ENCODE measurements around the gene DPCD.

Gene DPCD

DNA sequence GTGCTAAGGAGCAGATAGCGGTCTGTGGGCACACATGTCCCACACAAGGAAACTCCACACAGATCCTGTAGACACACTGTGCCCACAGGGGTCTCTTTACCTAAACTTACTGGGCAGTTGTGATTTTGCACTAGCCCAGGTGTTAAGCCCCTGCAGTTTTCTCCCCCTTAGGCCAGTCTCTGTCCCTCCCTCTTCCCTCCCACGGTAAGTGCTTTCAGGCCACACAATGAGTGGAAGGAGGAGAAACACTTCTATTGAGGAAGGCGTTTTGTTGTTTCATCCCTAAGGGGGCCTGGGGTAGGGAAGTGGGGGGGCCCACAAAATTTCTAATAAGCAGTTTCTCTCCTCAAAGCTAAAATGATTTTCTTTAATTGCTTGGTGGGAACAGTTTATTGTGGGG lies 55.4 kb downstream of the DPCD start:
- no peak for DNase-seq (ENCODE audit: low spot score)
- TF ChIP-seq, protein P1, sequence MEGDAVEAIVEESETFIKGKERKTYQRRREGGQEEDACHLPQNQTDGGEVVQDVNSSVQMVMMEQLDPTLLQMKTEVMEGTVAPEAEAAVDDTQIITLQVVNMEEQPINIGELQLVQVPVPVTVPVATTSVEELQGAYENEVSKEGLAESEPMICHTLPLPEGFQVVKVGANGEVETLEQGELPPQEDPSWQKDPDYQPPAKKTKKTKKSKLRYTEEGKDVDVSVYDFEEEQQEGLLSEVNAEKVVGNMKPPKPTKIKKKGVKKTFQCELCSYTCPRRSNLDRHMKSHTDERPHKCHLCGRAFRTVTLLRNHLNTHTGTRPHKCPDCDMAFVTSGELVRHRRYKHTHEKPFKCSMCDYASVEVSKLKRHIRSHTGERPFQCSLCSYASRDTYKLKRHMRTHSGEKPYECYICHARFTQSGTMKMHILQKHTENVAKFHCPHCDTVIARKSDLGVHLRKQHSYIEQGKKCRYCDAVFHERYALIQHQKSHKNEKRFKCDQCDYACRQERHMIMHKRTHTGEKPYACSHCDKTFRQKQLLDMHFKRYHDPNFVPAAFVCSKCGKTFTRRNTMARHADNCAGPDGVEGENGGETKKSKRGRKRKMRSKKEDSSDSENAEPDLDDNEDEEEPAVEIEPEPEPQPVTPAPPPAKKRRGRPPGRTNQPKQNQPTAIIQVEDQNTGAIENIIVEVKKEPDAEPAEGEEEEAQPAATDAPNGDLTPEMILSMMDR (IDR thresholded peaks at IDR 0.05) = no peak
- Histone ChIP-seq H3K27ac (no peak overlapping the region), H3K4me3 (no peak overlapping the region)

DNA sequence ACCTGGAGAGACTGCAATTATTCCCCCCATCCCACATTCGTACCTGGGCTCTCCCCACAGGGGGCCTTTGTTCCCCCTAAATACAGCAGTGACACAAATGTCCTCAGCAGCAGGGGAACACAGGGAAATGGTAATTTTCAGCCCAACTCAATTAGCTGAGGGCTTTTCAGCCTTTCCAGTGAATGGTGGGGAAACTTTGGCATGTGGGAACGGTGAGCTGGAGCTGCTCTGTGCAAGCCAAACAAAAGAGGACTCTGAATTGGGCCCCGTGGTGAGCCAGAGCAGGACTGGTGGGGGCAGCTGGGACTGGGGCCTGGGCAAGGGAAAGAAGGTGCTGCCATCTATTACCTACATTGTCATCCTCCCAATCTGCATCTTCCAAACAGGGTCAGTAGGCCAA lies 55.9 kb downstream of the DPCD start:
- DNase-seq (ENCODE audit: low spot score) = no peak
- Histone ChIP-seq H3K4me3 (no peak overlapping the region), H3K27ac (no peak overlapping the region)
- TF ChIP-seq, protein P1 (IDR thresholded peaks at IDR 0.05) = no peak

DNA sequence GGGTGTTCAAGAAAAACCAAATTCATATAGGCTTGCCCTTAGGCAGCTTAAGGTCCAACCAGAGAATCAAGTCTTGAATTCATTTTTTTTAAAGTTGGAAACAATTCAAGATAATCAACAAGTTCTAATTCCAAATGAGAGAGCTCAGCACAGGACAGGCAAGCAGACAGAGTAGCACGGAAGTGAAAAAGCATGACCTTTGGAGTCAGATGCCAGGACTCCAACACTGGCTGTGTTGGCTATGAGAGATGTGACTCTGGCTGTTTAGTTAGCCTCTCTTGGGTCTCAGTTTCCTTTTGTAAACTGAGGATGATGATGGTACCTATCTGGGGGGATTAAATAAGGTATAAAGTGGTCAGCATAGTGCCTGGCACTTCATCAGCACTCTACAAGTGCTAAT lies 57.5 kb downstream of the DPCD start:
- no peak overlapping the region for H3K4me3 ChIP-seq
- no peak for DNase-seq (ENCODE audit: low spot score)
- TF ChIP-seq, protein P1 (IDR thresholded peaks at IDR 0.05) = no peak
- no peak overlapping the region for H3K27ac ChIP-seq

DNA sequence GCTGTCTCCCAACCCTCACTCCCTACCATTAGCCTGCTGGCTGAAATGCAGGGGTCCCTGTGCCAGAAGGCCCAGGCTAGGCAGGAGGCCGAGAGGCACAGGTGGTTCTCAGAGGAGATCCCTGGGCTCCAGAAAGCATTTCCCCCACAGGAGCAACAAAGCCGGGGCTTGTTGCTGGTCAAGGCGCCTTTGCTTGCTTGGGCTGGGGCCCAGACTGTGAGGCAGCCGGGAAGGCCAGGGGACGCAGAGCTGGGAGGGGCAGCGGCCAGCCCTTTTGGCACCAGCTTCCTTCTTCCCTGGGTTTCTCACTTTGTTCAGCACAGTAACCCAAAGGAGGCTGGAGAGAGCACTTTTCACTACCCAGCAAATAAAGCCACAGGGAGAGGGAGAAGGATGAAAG lies 58.2 kb downstream of the DPCD start:
- TF ChIP-seq, protein P1 (IDR thresholded peaks at IDR 0.05) = no peak
- no peak overlapping the region for H3K27ac ChIP-seq

DNA sequence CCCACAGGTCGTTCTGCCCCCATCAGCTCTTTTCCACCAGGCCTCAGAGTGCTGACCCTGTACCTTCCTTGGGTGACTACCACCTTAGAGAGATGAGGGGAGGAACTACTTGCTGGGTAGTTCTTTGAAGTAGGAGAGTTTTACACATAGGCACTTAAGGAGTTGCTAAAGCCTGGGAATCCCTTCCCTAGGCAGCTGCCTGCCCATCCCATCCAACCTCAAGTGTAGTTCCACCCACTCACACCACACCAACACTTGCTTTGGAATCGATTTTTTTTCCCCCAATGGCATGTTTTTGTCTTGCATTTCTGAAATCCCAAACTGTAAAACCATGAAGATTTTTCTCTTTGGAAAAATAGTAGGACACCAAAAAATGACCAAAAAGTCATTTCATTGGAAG lies 59.1 kb downstream of the DPCD start:
- H3K4me3 ChIP-seq = no peak overlapping the region
- TF ChIP-seq, protein P1 (IDR thresholded peaks at IDR 0.05) = no peak
- no peak overlapping the region for H3K27ac ChIP-seq
- no peak for DNase-seq (ENCODE audit: low spot score)

More for the DNA sequence above, 58.2 kb downstream of the DPCD start:
- no peak for DNase-seq (ENCODE audit: low spot score)
- H3K4me3 ChIP-seq = no peak overlapping the region

DNA sequence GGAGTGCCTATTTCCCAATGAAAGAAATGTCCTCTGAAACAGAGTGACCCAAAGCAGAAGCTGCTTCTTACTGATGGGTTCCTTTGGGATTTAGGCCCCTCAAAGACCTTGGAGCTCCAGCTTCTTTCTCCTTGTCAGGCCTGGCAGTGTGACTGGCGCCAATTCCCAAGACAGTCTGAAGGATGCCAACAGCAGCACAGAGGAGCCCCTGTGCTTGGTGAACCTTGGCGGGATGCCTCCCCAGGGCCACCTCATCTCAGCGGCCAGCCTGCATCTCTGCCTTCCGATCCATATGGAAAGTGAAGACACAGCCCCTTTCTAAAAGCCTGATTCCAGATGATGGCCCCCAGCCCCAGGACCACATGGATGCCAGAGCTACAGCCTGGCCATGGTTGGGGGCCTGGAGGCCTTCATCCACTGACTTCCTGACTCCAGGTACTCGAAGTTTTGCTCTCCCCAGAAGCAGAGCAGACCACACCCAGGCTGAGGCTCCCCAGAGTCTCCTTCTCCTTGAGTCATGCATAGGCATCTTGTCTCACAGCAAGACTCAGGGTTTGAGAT lies 61.5 kb downstream of the DPCD start:
- H3K4me3 ChIP-seq = no peak overlapping the region
- no peak overlapping the region for H3K27ac ChIP-seq
- no peak for DNase-seq (ENCODE audit: low spot score)
- TF ChIP-seq, protein P1 (IDR thresholded peaks at IDR 0.05) = no peak

DNA sequence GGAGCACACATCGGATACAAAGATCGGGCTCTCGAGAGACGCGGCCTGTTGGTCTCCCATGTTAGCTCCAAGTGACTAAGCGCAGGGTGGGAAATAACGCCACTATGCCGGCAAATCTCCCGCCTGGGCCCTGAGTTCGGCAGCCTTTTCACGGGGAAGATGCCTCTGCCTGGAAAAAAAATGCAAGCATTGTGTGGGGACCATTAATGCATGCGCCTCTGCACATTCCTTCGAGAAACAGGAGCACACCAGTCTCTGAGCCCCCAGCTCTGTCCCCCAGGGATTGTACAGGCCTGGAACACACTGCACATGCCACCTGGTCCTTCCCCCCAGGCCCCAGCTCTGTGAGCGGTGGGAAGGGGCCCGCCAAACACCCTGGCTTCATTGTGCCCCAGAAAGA lies 62.7 kb downstream of the DPCD start:
- Histone ChIP-seq H3K4me3 (no peak overlapping the region), H3K27ac (no peak overlapping the region)
- TF ChIP-seq, protein P1 (IDR thresholded peaks at IDR 0.05) = no peak
- no peak for DNase-seq (ENCODE audit: low spot score)
